Measurements from ENCODE around the gene GSE1.

Gene GSE1

DNA sequence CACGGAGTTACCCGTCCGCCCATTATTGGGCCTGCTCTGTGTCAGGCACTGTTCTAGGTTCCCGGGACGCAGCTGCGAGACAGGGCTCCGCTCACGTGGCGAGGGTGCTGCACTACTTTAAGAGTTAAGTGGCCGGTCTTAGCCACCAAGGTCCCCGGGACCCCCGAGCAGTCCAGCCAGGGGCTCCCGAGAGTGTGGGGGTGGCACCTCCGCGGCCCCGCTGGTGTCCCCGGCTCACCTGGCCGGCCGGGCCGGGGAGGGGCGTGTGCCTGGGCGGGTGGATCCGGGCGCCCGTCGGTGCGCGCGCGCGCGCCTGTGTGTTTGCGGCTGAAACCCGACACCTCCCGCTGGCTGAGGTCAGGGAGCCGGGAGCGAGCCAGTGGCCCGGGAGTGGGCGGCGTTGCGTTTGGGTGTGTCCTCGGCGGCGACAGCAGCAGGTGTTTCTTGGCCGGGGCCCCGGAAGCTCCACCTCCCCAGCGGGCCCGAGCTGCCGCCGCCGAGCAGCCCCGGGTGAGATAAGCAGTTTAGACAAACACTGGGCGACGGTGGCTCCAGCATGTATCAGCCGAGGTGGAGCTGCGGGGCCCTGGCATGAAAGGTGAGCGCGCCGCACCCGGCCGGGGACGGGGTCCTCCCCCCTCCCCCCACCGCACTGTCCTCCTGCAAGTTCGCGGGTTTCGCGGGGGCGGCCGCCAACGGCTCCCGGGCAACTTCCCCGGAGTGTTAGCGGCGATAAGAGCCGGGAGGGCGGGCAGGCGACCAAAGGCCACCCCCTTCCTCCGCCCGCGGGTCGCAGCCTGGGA is at the start of gene GSE1:
Gene GSE1, plus strand, starts transcription at position 522 of the 803 bp plus-strand sequence. Its CDS starts 70 bp downstream, at position 592.
- FAIRE-seq (peak; percentile 69), DNase-seq (ENCODE audit: insufficient read length, low spot score) (peak; percentile 90)

DNA sequence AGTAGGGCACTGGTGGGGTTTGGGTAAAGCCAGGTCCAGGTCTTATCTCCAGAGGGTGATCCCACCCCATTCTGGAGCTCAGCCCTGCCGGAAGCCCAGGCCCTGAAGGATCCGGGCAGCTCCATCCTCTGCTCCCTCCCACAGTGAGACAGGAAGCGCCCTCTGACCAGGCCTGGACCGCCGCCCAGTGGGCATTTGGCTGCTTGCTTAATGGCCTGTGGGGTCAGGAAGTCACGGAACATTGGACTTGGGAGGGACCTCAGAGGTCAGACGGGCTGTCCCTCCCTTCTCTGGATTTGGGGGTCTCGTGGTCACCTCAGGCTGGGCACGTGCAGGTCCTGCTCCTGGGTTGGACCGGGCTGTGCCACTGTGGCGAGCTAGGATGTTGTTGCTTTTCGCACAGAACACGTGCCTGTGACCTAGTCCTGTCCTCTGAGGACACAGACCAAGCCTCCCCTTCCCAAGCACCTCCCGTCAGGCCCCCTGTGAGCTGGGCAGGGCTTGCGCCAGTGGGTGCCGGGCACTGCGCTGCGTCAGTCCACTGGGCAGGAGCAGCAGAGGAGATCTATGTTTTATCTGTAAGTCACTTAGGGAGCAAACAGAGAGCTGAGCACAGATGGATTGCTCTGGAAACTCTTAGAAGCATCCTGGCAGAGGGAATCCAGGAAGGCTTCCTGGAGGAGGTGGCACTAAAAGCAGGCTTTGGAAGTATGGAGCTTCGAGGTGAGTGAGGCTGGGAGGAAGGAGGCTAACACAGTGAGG is 49.4 kb upstream of the GSE1 start:
- DNase-seq (ENCODE audit: insufficient read length, low spot score) (no peak), FAIRE-seq (peak; percentile 67)

DNA sequence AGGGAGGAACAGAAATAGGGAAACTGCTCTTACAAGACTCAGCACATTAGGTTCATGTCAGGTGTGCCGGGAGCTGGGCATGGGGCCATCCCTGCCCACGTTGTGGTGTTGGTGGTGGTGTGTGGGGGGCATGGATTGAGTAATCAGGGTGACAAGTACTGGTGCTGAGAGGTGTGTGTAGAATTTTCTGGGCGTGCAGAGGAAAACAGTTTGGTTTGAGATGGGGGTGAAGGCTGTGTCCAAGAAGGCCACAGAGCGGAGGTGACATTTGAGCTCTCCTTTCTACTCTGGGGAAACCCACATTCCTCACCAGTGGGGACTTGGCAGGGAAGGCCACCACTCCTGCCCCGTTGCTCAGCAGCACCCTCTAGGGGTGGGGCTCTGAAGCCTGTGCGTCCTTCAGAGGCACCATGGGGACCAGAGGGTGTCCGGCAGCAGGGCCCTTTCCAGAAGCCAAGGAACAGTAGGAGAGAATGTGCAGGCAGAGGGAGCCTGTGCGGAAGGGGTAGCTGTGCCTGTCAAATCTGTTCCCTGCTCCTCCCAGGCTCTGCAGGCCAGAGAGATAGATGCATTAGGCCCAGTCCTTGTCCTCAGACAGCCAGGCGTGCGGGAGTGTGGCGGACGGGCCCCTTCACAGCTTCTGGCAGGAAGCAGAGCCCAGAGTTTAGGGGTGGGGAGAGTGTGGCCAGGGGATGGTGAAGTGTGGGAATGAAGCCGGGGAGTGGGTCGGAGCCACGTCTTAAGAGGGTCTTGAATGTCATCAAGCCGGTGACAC is 48.7 kb upstream of the GSE1 start:
- DNase-seq (ENCODE audit: insufficient read length, low spot score) (no peak), FAIRE-seq (peak; percentile 57)

DNA sequence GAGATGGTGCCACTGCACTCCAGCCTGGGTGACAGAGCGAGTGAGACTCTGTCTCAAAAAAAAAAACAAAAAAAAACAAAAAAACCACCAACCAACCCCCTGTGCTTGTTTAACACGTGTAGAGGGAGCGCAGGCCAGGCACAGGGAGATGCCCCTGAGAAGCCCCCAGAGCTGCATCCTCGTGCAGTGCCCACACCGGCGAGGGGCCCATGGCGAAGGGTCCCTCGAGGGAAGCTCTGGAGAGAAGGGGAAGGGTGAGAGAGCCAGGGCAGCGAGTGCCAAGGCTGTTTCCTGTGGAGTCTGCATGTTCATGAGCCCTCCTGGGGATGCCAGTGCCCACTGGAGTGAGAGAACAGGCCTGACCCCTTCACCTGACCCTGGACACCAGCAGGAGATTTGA is 47.8 kb upstream of the GSE1 start:
- FAIRE-seq (no peak), DNase-seq (ENCODE audit: insufficient read length, low spot score) (no peak)

DNA sequence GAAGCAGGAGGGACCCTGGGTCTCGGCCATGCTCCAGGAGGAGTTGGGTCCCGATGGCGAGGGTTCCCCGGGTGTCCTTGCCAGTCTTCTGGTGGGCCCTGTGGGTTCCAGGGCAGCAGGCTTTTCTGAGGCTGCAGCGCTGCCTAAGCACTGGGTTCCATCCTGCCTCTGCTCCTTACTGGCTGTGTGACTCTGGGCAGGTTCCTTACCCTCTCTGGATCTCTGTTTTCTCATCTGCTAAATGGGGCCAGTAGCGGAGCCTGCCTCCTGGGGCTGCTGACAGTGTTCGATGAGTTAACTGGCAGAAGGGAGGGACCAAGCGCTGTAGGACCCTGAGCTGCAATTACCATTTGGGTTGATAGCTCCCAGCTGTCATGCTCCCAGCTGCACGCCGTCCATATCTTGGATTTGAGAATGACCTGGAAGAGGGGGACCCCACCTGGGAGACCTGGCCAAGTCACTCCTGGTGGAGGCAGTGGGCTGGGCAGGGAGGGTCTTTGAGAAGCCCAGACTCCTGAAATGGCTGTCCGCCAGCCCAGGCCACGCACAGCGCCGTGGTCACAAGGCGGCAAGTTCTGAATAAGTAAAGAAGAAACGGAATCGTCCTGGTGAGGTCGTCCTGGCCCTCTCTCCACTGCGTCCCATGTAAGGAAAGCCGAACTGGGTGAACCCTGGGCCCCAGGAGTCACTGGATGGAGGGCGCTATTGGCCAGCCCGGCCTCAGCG is 47.2 kb upstream of the GSE1 start:
- DNase-seq (ENCODE audit: insufficient read length, low spot score) (no peak), FAIRE-seq (no peak)

DNA sequence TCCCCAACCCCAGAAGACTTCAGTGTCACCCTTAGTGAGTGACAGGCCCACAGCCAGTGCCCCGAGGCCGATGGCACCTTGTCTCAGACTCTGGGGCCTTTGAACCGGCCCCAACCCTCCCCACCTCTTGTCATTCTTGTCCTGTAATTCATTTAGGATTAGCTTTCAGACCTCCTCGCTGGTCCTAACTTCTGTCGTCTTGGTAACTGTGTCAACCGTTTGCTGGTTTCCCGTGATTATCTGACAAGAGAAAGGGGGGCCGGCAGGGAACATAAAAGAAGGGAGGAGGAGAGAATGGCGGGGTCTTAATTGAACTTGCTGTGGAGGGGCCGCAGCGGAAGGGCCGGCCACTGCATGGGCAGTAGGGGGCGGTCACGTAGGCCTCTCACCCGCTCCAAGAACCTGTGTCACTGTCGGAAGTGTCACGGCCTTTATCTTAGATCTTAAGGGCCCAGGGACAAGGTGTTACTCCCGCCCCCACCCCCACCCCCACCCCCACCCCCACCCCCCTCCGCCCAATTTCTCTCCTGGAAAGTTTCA is 46.5 kb upstream of the GSE1 start:
- no peak for FAIRE-seq
- DNase-seq (ENCODE audit: insufficient read length, low spot score): no peak

DNA sequence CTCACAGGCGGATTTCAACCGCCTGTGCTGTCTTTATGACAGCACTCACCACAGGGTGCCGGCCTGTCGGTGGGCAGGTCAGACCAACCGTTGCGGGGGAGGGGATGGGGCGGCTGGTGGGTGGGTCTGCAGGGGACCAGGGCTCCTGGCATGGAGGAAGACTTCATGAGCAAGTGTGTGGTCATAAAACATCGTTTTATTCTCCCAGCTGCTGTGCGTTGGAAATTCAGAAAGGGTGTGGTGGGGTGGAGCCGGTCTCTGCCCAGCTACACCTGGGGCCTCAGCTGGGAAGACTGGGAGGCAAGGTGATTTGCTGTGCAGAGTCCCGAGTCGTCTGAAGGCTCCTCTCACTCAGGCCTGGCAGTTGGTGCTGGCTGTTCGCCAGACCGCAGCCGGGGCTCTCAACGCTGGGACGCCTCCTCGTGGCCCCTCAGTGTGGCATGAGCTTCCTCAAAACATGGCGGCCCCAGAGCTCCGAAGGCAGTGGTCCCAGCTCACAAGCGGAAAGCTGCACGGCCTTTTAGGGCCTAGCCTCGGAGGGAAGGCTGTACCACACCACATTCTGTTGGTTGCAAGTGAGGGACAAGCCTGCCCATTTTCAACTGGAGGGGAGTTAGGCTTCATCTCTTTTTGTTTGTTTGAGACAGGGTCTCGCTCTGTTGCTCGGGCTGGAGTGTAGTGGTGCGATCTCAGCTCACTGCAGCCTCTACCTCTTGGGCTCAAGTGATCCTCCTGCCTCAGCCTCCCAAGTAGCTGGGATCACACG is 45.8 kb upstream of the GSE1 start:
- DNase-seq (ENCODE audit: insufficient read length, low spot score) (no peak), FAIRE-seq (no peak)

DNA sequence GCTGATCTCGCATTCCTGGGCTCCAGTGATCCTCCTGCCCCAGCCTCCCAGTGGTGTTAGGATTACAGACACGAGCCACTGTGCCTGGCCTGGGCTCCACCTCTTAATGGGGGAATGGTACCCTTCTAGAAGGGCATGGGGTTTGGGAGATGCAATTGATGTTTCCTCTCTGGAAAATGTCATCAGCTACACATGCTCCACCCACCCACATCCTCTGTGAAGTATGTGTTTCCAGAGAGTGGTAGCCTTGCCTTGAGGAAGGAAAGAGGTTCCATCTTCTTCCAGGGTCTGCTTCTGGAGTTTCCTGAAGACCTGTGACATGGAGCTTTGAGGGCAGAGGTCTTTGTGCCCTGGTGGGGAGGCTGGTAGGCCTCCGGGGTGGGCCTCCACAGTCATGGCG is 45.2 kb upstream of the GSE1 start:
- FAIRE-seq: no peak
- no peak for DNase-seq (ENCODE audit: insufficient read length, low spot score)

DNA sequence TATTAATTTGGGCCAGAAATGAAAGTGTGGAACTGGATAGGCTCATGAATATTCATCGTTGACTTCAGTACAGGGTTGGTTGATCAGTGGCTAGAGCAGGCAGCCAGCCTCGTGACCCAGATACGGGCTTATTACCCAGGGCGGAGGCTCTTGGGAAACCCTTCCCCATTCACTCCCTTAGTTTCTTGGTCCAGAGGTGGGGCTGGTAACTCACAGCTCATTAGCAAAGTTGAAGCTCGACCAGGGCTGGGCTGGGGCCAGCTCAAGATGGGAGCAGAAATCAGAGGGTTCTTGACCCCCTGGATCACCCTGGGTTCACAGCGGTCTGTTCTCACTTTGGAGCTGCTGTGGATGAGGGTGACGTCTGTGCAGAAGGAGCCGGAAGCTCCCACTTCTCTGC is 44.6 kb upstream of the GSE1 start:
- DNase-seq (ENCODE audit: insufficient read length, low spot score) (no peak), FAIRE-seq (no peak)

DNA sequence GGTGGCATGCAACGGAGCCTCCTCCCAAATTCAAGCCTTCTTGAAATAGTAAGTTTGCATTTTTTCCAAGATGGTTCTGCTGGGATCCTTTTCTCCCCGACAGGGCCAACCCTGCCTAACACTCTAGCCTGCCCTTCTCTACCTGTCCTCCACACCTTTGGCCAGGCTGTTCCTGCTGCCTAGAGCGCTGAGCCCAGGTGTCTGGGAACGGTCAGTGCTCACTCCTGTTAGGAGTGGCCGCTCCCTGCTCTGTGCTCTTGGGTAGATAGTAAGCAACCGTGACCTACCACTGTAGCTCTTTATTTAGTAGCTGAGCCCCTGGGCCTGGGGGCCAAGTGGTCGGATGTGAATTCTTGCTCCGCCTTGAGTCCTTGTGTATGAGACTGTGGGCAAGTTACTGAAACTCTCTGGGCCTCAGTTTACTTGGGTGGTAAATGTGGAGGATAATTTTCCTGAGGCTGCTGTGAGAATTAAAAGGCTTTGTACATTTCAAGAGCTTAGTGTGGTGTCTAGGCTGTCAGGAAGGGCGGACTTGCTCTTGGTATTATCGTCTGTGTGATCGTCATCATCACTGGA is 44.0 kb upstream of the GSE1 start:
- no peak for DNase-seq (ENCODE audit: insufficient read length, low spot score)
- FAIRE-seq: no peak

DNA sequence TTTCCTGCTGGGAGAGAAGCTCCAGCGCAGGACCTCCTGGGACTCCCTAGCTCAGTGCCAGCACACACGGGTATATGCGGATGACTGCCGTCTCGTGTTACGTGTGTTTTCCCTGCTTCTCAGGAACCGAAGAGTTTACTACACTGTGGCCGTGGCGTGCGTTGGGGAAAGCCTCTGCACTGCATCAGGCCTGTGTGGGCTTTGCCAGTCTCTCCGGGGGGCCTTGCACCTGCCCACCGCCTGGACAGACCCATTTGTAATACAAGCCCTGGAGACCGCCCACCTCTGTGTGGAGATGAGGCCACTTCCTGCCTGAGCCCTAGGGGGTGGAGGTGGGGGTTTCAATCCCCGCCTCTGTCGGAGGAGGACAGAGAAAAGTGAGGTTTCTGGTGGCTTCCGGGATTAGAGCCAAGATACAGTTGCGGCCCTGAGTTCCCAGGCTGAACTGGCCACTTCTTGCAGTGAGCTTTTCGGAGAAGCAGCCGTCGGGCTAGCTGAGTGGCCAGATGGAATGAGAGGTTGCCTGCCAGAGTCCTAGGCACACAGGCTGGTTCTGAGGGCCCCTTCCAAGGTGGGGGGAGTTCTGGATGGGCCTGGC is 43.4 kb upstream of the GSE1 start:
- DNase-seq (ENCODE audit: insufficient read length, low spot score): no peak
- FAIRE-seq: no peak

DNA sequence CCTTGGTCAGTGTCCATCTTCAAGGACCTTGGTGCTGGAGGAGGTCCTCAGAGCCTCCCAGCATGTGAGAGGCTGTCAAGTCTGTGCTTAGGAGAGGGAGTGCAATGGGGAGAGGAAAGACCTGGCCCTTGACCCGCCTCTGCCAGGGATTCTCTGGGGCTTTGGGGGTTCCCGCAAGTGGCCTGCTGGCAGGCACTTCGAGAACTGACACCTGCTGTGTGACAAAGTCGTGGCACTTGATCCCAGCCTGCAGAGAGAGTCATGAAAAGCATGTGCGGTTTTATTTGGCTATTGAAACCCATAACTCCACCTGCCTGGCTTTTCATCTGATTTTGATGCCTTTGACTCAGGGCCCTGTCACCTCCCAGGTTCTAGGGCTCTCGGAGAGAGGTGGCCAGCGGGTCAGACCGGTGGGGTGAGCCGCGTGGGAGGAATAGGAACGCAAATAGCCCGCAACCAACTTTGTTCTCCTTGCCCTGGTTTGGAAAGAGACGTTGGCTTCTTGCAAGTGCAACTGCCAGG is 42.8 kb upstream of the GSE1 start:
- no peak for FAIRE-seq

DNA sequence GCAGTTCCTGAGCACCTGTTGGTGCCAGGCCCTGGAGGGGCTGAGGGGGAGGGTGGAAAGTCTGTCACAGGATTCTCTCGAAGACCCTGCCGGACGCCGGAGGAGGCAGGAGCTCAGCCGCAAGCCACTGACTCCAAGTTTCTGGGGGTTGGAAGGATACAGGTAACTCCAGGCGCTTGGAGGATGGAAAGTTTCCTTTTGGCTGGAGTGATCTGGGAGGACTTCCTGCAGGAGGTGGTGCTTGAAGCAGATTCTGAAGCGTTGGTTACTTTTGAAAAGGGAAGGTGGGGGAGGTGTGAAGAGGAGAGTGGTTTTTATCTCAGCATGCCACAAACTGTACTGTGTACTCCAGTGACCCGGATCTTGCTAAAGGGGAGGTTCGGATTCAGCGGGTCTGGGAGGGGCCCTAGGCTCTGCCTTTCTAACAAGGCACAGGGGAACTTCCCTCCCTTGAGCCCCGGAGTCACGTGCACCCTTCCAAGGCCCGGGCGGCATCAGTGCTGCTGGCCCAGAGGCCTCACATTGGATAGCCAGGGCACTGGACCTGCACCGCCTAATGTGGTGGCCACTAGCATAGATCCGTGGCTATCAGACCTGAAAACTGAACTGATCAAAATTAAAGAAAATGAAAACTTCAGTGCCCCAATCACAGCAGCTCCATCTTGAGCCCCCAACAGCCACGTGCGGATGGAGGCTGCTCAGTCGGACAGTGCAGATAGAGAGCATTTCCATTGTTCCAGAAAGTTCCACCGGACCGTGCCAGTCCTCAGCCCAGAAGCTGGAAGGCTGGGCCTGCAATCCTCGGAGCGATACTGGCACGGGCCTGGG is 42.2 kb upstream of the GSE1 start:
- no peak for FAIRE-seq
- DNase-seq (ENCODE audit: insufficient read length, low spot score): no peak

More for the DNA sequence above, 42.8 kb upstream of the GSE1 start:
- no peak for DNase-seq (ENCODE audit: insufficient read length, low spot score)

DNA sequence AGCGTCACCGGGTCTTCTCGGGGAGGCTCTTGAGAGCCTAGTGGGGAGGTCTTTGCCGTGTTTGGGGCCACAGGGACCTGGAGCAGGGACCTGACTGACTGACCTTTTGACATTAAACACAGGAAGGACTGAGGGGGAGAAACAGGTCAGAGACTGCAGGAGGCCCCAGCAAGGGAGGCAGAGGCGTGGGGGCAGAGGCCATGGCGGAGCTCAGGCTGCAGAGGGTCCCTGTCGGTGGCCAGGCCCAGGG is 41.6 kb upstream of the GSE1 start:
- DNase-seq (ENCODE audit: insufficient read length, low spot score) (no peak), FAIRE-seq (no peak)

DNA sequence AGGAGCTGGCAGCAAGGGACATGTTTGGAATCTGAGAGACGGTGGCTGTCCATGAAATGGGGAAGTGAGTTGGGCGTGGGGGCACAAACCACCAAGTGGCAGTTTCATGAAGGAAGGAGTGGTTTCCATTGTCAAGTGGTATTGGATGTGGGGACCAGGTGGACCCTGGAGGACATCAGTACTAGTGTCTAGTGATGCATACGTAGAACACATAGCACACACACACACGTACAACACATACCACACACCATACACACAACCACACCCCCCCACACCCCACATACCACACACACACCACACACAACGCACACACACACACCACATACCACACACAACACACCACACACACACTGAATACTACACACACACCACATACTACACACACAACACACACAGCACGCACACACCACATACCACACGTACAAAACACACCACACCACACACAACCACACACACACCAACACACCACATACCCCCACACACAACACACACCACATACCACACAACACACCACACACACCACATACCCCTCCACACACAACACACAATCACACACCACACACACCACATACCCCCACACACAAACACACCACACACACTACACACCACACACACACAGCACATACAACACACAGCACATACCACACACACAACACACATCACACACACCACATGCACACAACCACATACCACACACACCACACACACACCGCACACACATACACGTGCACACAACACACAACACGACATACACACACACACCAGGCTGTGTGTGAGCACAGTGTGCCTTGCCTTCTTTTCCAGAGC is 41.1 kb upstream of the GSE1 start:
- DNase-seq (ENCODE audit: insufficient read length, low spot score): no peak

DNA sequence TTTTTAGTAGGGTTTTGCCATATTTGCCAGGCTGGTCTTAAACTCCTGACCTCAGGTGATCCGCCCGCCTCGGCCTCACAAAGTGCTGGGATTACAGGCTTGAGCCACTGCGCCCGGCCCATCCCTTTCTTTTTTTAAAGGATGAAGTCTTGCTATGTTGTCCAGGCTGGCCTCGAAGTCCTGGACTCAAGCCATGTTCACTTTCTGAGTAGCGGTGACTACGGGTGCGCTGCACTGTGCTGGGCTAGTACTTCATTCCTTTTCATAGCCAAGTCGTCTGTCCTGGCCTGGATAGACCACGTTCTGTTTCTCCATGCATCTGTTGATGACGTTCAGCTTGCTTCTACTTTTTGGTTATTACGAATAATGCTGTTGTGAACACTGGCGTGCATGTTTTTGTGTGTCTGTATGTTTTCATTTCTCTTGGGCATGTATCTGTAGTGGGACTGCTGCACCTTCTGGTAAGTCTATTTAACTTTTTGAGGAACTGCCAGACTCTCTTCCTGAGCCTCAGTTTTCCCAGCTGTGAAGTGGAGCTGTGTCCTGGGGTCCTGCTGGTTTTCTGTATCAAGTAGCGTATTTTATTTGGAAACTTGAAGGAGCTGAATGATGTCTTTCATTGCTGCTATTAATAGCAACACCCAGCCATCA is 40.0 kb upstream of the GSE1 start:
- DNase-seq (ENCODE audit: insufficient read length, low spot score) (no peak), FAIRE-seq (no peak)

More for the DNA sequence above, 41.1 kb upstream of the GSE1 start:
- peak; percentile 99 for FAIRE-seq

All from HTR-8/SVneo (cell line).